ENCODE measurements around the gene TNFRSF8. TPM values are rescaled to one million over a fixed set of nuclear protein-coding genes. Genes with fewer than 3 reads are reported as not detected.

TNFRSF8 gene
- total RNA-seq, 1 experiment from 2014 or later = 20.8 TPM

DNA sequence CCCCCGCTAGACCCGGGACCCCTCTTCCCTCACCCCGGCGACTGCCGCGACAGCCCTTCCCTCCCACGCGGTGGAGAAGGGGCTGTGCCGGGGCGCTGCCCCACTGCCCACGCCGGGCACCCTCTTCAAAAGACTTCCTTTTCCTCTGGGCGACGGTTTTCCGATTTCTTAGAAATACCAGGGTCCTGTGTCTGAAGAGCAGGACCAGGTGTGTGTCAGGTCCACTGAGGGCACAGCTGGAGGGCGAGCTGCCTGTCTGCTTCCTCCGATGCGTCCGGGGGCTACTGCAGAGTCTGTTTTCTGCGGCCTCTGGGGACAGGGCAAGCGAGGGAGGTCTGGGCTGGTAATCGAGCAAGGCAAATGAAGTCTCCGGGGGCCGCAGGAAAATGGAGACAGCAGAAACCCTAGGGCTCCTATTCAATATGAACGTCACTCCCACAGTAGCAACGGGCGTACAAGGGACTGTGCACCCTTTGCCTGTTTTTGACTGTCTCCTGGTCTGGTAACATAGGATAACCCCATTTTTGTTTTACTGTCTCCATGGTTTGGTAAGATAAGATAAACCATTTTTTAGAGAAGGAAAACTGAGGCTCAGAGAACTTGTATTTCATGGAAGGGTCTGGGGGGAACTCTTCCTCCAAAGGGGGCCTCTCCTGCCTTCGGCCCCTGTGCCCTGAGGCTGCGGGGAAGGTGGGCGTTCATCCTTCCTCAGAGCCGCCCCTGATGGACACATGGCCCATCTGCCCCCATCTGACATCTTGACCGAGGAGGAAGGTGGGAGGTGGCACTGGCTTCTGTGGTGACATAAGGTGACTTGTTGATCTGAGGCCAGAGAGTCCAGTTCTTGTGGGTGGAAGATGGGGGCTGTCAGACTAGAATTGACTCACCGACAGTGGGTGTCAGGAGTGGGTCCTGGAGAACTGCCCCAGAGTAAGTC is 104.7 kb downstream of the TNFRSF8 start:
- no peak for TF ChIP-seq ETV6 (CRISPR knock-in tag; IDR thresholded peaks at IDR 0.05)
- TF ChIP-seq FOXP1 (CRISPR knock-in tag; IDR thresholded peaks at IDR 0.05; ENCODE audit: borderline replicate concordance) = no peak
- TF ChIP-seq, protein P1, sequence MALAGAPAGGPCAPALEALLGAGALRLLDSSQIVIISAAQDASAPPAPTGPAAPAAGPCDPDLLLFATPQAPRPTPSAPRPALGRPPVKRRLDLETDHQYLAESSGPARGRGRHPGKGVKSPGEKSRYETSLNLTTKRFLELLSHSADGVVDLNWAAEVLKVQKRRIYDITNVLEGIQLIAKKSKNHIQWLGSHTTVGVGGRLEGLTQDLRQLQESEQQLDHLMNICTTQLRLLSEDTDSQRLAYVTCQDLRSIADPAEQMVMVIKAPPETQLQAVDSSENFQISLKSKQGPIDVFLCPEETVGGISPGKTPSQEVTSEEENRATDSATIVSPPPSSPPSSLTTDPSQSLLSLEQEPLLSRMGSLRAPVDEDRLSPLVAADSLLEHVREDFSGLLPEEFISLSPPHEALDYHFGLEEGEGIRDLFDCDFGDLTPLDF (CRISPR knock-in tag; IDR thresholded peaks at IDR 0.05) = no peak
- no peak for TF ChIP-seq TCF7 (CRISPR knock-in tag; IDR thresholded peaks at IDR 0.05; ENCODE audit: low read depth)
- TF ChIP-seq ZNF423 (CRISPR knock-in tag; IDR thresholded peaks at IDR 0.05) = no peak
- no peak for TF ChIP-seq SMAD4 (CRISPR knock-in tag; IDR thresholded peaks at IDR 0.05)
- TF ChIP-seq EMX1 (CRISPR knock-in tag; IDR thresholded peaks at IDR 0.05) = no peak
- TF ChIP-seq SOX15 (CRISPR knock-in tag; IDR thresholded peaks at IDR 0.05) = no peak
- TF ChIP-seq TP53 (CRISPR knock-in tag; IDR thresholded peaks at IDR 0.05) = no peak
- TF ChIP-seq ZNF121 (CRISPR knock-in tag; IDR thresholded peaks at IDR 0.05) = no peak
- TF ChIP-seq ZNF232 (CRISPR knock-in tag; IDR thresholded peaks at IDR 0.05) = no peak
- TF ChIP-seq, protein P2, sequence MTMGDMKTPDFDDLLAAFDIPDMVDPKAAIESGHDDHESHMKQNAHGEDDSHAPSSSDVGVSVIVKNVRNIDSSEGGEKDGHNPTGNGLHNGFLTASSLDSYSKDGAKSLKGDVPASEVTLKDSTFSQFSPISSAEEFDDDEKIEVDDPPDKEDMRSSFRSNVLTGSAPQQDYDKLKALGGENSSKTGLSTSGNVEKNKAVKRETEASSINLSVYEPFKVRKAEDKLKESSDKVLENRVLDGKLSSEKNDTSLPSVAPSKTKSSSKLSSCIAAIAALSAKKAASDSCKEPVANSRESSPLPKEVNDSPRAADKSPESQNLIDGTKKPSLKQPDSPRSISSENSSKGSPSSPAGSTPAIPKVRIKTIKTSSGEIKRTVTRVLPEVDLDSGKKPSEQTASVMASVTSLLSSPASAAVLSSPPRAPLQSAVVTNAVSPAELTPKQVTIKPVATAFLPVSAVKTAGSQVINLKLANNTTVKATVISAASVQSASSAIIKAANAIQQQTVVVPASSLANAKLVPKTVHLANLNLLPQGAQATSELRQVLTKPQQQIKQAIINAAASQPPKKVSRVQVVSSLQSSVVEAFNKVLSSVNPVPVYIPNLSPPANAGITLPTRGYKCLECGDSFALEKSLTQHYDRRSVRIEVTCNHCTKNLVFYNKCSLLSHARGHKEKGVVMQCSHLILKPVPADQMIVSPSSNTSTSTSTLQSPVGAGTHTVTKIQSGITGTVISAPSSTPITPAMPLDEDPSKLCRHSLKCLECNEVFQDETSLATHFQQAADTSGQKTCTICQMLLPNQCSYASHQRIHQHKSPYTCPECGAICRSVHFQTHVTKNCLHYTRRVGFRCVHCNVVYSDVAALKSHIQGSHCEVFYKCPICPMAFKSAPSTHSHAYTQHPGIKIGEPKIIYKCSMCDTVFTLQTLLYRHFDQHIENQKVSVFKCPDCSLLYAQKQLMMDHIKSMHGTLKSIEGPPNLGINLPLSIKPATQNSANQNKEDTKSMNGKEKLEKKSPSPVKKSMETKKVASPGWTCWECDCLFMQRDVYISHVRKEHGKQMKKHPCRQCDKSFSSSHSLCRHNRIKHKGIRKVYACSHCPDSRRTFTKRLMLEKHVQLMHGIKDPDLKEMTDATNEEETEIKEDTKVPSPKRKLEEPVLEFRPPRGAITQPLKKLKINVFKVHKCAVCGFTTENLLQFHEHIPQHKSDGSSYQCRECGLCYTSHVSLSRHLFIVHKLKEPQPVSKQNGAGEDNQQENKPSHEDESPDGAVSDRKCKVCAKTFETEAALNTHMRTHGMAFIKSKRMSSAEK (CRISPR knock-in tag; IDR thresholded peaks at IDR 0.05; ENCODE audit: borderline replicate concordance) = no peak
- TF ChIP-seq SP1 (CRISPR knock-in tag; conservative IDR thresholded peaks at IDR 0.05) = no peak
- TF ChIP-seq, protein P3, sequence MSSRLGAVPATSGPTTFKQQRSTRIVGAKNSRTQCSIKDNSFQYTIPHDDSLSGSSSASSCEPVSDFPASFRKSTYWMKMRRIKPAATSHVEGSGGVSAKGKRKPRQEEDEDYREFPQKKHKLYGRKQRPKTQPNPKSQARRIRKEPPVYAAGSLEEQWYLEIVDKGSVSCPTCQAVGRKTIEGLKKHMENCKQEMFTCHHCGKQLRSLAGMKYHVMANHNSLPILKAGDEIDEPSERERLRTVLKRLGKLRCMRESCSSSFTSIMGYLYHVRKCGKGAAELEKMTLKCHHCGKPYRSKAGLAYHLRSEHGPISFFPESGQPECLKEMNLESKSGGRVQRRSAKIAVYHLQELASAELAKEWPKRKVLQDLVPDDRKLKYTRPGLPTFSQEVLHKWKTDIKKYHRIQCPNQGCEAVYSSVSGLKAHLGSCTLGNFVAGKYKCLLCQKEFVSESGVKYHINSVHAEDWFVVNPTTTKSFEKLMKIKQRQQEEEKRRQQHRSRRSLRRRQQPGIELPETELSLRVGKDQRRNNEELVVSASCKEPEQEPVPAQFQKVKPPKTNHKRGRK (CRISPR knock-in tag; IDR thresholded peaks at IDR 0.05; ENCODE audit: borderline replicate concordance) = no peak
- Mint-ChIP-seq H3K4me3 (peak overlapping the region; percentile 69), H3K4me1 (peaks cover 17% of the 10 kb centered on the region), H3K36me3 (no peaks in the 10 kb centered on the region), H3K9me3 (no peaks in the 10 kb centered on the region), H3K27me3 (ENCODE audit: low read depth) (peaks cover 47% of the 10 kb centered on the region), H3K27ac (no peak overlapping the region)
- CTCF ChIA-PET = interaction anchor here (0.9 to 4.7 kb wide), 8 partner anchors 10 to 107 kb away, joined by 3 to 19 read pairs (median 6); no protein-coding TSS in a partner anchor
- DNase-seq (ENCODE audit: low spot score) (no peak), ATAC-seq (no peak)
- POLR2A ChIA-PET = interaction anchor here (1.5 kb wide), 1 partner anchor 9 kb away, joined by 4 read pairs; no protein-coding TSS in a partner anchor

- Mint-ChIP-seq H3K4me1 (peaks cover 17% of the 10 kb centered on the region), H3K27ac (no peak overlapping the region), H3K4me3 (no peak overlapping the region), H3K27me3 (ENCODE audit: low read depth) (peaks cover 47% of the 10 kb centered on the region), H3K36me3 (no peaks in the 10 kb centered on the region), H3K9me3 (no peaks in the 10 kb centered on the region)
- DNase-seq (ENCODE audit: low spot score) (no peak), ATAC-seq (no peak)
- ChIA-PET POLR2A (interaction anchor here (1.5 kb wide), 1 partner anchor 9 kb away, joined by 4 read pairs; no protein-coding TSS in a partner anchor), CTCF (interaction anchor here (0.6 to 4.7 kb wide), 8 partner anchors 9 to 1259 kb away, joined by 3 to 19 read pairs (median 4); no protein-coding TSS in a partner anchor)
- TF ChIP-seq JAZF1 (CRISPR knock-in tag; IDR thresholded peaks at IDR 0.05) (no peak), NFE2L1 (CRISPR knock-in tag; IDR thresholded peaks at IDR 0.05) (no peak)
- TF ChIP-seq, protein P4, sequence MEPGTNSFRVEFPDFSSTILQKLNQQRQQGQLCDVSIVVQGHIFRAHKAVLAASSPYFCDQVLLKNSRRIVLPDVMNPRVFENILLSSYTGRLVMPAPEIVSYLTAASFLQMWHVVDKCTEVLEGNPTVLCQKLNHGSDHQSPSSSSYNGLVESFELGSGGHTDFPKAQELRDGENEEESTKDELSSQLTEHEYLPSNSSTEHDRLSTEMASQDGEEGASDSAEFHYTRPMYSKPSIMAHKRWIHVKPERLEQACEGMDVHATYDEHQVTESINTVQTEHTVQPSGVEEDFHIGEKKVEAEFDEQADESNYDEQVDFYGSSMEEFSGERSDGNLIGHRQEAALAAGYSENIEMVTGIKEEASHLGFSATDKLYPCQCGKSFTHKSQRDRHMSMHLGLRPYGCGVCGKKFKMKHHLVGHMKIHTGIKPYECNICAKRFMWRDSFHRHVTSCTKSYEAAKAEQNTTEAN (CRISPR knock-in tag; IDR thresholded peaks at IDR 0.05) = no peak
- TF ChIP-seq, protein P5, sequence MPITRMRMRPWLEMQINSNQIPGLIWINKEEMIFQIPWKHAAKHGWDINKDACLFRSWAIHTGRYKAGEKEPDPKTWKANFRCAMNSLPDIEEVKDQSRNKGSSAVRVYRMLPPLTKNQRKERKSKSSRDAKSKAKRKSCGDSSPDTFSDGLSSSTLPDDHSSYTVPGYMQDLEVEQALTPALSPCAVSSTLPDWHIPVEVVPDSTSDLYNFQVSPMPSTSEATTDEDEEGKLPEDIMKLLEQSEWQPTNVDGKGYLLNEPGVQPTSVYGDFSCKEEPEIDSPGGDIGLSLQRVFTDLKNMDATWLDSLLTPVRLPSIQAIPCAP (CRISPR knock-in tag; IDR thresholded peaks at IDR 0.05) = no peak
- TF ChIP-seq, protein P6, sequence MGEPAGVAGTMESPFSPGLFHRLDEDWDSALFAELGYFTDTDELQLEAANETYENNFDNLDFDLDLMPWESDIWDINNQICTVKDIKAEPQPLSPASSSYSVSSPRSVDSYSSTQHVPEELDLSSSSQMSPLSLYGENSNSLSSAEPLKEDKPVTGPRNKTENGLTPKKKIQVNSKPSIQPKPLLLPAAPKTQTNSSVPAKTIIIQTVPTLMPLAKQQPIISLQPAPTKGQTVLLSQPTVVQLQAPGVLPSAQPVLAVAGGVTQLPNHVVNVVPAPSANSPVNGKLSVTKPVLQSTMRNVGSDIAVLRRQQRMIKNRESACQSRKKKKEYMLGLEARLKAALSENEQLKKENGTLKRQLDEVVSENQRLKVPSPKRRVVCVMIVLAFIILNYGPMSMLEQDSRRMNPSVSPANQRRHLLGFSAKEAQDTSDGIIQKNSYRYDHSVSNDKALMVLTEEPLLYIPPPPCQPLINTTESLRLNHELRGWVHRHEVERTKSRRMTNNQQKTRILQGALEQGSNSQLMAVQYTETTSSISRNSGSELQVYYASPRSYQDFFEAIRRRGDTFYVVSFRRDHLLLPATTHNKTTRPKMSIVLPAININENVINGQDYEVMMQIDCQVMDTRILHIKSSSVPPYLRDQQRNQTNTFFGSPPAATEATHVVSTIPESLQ (CRISPR knock-in tag; IDR thresholded peaks at IDR 0.05) = no peak
- TF ChIP-seq, protein P7, sequence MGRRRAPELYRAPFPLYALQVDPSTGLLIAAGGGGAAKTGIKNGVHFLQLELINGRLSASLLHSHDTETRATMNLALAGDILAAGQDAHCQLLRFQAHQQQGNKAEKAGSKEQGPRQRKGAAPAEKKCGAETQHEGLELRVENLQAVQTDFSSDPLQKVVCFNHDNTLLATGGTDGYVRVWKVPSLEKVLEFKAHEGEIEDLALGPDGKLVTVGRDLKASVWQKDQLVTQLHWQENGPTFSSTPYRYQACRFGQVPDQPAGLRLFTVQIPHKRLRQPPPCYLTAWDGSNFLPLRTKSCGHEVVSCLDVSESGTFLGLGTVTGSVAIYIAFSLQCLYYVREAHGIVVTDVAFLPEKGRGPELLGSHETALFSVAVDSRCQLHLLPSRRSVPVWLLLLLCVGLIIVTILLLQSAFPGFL (CRISPR knock-in tag; IDR thresholded peaks at IDR 0.05; ENCODE audit: borderline replicate concordance) = no peak
Measured at GRCh38 chr1:12168451-12169160, 105.5 kb downstream of the TNFRSF8 start.
